ENCODE measurements around the gene JADE3. TPM values are rescaled to one million over a fixed set of nuclear protein-coding genes. Genes with fewer than 3 reads are reported as not detected.

The JADE3 gene
- total and polyA plus RNA-seq, 8 donors = 2.7 to 11.9 (median 9.1) TPM

DNA sequence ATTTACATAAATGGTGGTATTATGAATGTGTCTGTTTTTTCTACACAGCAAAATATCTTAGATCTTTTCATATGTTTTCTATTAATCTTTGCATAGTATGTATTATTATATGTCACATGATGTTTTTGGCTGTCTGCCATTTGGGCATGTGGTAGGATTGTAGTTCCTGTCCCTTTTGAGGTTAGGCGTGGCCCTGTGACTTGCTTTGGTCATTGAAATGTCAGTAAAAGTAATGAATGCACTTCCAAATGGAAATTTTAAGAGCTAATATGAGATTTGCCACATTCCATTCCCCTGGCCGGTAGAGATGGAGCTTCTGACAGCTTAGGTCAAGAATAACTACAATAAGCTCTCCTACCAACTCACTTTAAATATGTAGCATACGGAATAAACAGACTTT, 45.1 kb downstream of the JADE3 start:
- FAIRE-seq (no peak), ATAC-seq (no peak), DNase-seq (no peak)
- Histone ChIP-seq H3K27ac (no peak overlapping the region), H3K4me1 (peaks cover 0 to 7% (median 0%) of the 10 kb centered on the region in 3 donors), H3K9me3 (no peaks in the 10 kb centered on the region), H3K27me3 (peaks cover 0 to 4% (median 0%) of the 10 kb centered on the region in 4 donors), H3K4me3 (no peak overlapping the region), H3K36me3 (no peaks in the 10 kb centered on the region)
- TF ChIP-seq CTCF (IDR thresholded peaks at IDR 0.05) = no peak
- intact Hi-C loops (cut with DNase I) = no loop called here
- WGBS, 2 donors = 60 to 72% methylated on average over 3 of the region's 3 CpGs

- peak in 3 of 4 donors; percentile 25 to 61 (median 50) for ATAC-seq
- 21 to 49% methylated on average over 2 of the region's 2 CpGs for WGBS, 2 donors
- Histone ChIP-seq H3K4me3 (no peak overlapping the region), H3K36me3 (no peaks in the 10 kb centered on the region), H3K27me3 (peaks cover 0 to 4% (median 0%) of the 10 kb centered on the region in 4 donors), H3K4me1 (peaks cover 0 to 5% (median 4%) of the 10 kb centered on the region in 3 donors), H3K9me3 (no peaks in the 10 kb centered on the region), H3K27ac (no peak overlapping the region)
- FAIRE-seq = no peak
- intact Hi-C loops (cut with DNase I) = no loop called here
- TF ChIP-seq CTCF (IDR thresholded peaks at IDR 0.05) = no peak
- DNase-seq = no peak
Measured at GRCh38 chrX:46959101-46959500, 46.9 kb downstream of the JADE3 start.

DNA sequence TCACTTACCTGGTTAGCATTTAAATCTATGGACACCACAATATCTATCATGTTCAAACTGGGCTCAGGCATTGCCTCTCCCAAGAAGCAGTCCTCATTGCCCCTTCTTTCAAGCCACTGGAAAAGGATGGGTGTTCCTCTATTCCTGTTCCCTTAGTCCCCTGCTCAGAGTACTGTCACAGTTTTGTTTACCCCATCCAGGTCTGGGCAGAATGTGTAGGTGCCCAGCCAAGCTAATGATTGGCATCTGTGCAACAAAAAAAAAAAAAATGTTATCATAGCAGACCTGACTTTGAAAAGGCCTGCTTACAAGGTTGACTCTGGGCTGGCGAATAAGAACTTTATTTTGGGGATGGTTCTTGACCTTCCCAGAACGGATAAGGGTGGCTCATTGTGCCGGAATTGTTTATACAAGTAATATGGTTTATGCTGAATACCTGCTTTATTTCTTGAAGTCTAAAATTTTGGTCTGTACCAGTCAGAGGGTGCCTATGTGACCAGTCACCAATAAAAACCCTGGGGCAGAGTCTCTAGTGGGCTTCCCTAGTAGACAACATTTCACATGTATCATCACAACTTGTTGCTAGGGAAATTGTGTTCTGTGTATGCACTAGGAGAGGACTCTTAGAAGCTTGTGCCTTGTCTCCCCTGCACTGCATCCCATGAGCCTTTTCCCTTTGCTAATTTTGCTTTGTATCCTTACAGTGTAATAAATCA, 47.9 kb downstream of the JADE3 start:
- no peak overlapping the region for H3K27ac ChIP-seq
- H3K36me3 ChIP-seq = no peaks in the 10 kb centered on the region
- DNase-seq = no peak
- 33 to 56% methylated on average over 3 of the region's 3 CpGs for WGBS, 2 donors
- H3K4me1 ChIP-seq = peaks cover 0 to 5% (median 4%) of the 10 kb centered on the region in 3 donors
- FAIRE-seq = no peak
- ATAC-seq = peak in 3 of 4 donors; percentile 49 to 64 (median 52)
- intact Hi-C loops (cut with DNase I) = no loop called here
- H3K9me3 ChIP-seq = no peaks in the 10 kb centered on the region
- H3K4me3 ChIP-seq = no peak overlapping the region
- peaks cover 0 to 4% (median 0%) of the 10 kb centered on the region in 4 donors for H3K27me3 ChIP-seq
- no peak for TF ChIP-seq CTCF (IDR thresholded peaks at IDR 0.05)

DNA sequence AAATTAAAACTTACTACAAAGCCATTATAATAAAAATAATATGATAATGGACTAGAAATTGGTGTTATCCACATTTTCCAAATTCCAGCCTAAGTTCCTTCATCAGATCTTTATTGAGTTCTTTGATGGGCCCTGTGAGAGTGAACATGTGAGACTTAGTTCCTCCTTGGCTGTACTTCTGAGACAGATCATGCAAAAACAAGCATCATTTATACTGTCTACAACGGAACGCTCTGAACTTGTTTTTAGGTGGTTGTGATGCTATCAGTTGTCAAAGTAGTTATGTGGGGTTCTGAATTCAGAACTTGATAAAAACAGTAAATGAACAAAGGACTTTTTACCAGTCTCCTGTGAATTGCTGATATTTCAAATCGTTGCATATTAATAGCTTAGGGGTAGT, 48.9 kb downstream of the JADE3 start:
- Histone ChIP-seq H3K27me3 (peaks cover 0 to 4% (median 0%) of the 10 kb centered on the region in 4 donors), H3K4me3 (no peak overlapping the region), H3K36me3 (no peaks in the 10 kb centered on the region), H3K9me3 (no peaks in the 10 kb centered on the region), H3K27ac (no peak overlapping the region), H3K4me1 (peaks cover 0 to 5% (median 4%) of the 10 kb centered on the region in 3 donors)
- DNase-seq (no peak), FAIRE-seq (no peak), ATAC-seq (no peak)
- TF ChIP-seq CTCF (IDR thresholded peaks at IDR 0.05) = no peak
- WGBS, 2 donors = 42 to 70% methylated on average over 3 of the region's 3 CpGs
- intact Hi-C loops (cut with DNase I) = no loop called here
